ENCODE measurements around the gene MTMR12.

MTMR12 gene

DNA sequence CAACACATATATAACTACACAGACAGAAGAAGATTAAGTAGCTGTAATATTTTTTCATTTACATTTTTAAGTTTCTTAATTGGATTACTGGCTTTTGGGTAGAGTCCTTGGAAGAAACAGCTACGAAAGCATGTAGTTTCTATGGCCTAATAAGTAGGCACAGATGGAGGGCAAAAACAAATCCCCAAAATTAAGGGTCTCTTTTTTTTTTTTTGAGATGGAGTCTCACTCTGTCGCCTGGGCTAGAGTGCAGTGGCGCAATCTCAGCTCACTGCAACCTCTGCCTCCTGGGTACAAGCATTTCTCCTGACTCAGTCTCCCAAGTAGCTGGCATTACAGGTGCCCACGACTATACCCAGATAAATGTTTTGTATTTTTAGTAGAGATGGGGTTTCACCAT is 27.1 kb upstream of the MTMR12 start:
- no peak overlapping the region for H3K27ac ChIP-seq (ENCODE audit: low read length)
- no peak overlapping the region for H3K4me3 ChIP-seq (ENCODE audit: low read length in 2 of 2)
- H3K36me3 ChIP-seq (ENCODE audit: control insufficient read depth in 2 of 2, insufficient read depth in 2 of 2, low read length in 2 of 2), result no peaks in the 10 kb centered on the region
- no peaks in the 10 kb centered on the region for H3K27me3 ChIP-seq (ENCODE audit: control insufficient read depth in 1 of 2, insufficient read depth in 2 of 2, low read length in 2 of 2)
- no peaks in the 10 kb centered on the region for H3K4me1 ChIP-seq (ENCODE audit: control insufficient read depth, insufficient read depth, low read length)
- no peak overlapping the region for H3K9ac ChIP-seq (ENCODE audit: low read length in 2 of 2)
- H3K9me3 ChIP-seq (ENCODE audit: control insufficient read depth in 2 of 2, low read length in 2 of 2), result no peaks in the 10 kb centered on the region

DNA sequence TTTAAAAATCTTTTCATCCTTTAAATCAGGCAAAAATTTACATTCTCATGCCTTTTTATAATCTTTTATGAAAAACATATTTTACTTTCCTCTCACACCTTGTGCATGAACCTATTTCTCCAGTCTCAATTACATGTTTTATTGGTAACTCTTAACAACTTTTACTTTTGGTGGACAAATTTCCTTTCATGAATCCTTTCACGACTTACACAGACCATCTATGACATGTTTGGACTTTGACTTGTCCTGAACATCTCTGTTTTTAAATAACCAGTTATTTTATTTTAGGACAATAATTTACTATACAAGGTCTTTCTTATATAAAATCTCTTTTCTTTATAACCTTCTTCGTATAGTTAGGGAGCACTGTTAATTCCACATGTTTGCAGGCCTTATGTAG is 26.5 kb upstream of the MTMR12 start:
- Histone ChIP-seq H3K27me3 (ENCODE audit: control insufficient read depth in 1 of 2, insufficient read depth in 2 of 2, low read length in 2 of 2) (no peaks in the 10 kb centered on the region), H3K36me3 (ENCODE audit: control insufficient read depth in 2 of 2, insufficient read depth in 2 of 2, low read length in 2 of 2) (no peaks in the 10 kb centered on the region), H3K9ac (ENCODE audit: low read length in 2 of 2) (no peak overlapping the region), H3K27ac (ENCODE audit: low read length) (no peak overlapping the region), H3K4me1 (ENCODE audit: control insufficient read depth, insufficient read depth, low read length) (no peaks in the 10 kb centered on the region), H3K4me3 (ENCODE audit: low read length in 2 of 2) (no peak overlapping the region), H3K9me3 (ENCODE audit: control insufficient read depth in 2 of 2, low read length in 2 of 2) (no peaks in the 10 kb centered on the region)

DNA sequence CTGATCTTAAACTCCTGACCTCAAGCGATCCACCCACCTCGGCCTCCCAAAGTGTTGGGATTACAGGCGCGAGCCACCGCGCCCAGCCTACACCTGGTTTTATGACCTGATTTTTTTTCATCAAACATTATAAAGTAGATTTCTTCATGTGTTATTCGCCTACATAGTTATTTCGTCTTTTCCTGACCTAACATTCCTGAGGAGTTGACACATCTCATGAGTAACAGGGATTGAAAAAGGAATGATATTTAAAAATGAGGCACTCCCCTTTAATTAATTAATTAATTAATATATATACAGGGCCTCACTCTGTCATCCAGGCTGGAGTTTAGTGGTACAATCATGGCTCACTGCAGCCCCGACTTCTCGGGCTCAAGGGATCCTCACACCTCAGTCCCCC is 20.2 kb upstream of the MTMR12 start:
- Histone ChIP-seq H3K36me3 (ENCODE audit: control insufficient read depth in 2 of 2, insufficient read depth in 2 of 2, low read length in 2 of 2) (no peaks in the 10 kb centered on the region), H3K9ac (ENCODE audit: low read length in 2 of 2) (no peak overlapping the region), H3K9me3 (ENCODE audit: control insufficient read depth in 2 of 2, low read length in 2 of 2) (no peaks in the 10 kb centered on the region), H3K4me1 (ENCODE audit: control insufficient read depth, insufficient read depth, low read length) (no peaks in the 10 kb centered on the region), H3K4me3 (ENCODE audit: low read length in 2 of 2) (no peak overlapping the region), H3K27me3 (ENCODE audit: control insufficient read depth in 1 of 2, insufficient read depth in 2 of 2, low read length in 2 of 2) (no peaks in the 10 kb centered on the region), H3K27ac (ENCODE audit: low read length) (no peak overlapping the region)

DNA sequence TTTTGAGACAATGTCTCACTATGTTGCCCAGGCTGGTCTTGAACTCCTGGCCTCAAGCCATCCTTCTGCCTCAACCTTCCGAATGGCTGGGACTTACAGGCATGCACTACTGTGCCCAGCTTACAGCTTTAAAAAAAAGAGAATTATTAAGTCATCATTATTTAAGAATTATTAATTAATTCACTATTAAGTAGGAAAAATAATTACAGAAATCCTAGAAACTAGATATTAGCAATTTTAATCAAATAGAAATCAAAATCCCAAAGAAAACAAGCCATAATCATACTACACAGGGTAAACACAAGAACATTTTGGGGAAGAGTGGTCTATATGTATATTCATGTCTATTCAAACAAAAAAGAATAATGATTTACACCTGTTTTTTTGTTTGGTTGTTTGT is 19.6 kb upstream of the MTMR12 start:
- no peaks in the 10 kb centered on the region for H3K9me3 ChIP-seq (ENCODE audit: control insufficient read depth in 2 of 2, low read length in 2 of 2)
- H3K27ac ChIP-seq (ENCODE audit: low read length), result no peak overlapping the region
- H3K4me1 ChIP-seq (ENCODE audit: control insufficient read depth, insufficient read depth, low read length), result no peaks in the 10 kb centered on the region
- H3K4me3 ChIP-seq (ENCODE audit: low read length in 2 of 2), result no peak overlapping the region
- H3K9ac ChIP-seq (ENCODE audit: low read length in 2 of 2), result no peak overlapping the region
- no peaks in the 10 kb centered on the region for H3K36me3 ChIP-seq (ENCODE audit: control insufficient read depth in 2 of 2, insufficient read depth in 2 of 2, low read length in 2 of 2)
- no peaks in the 10 kb centered on the region for H3K27me3 ChIP-seq (ENCODE audit: control insufficient read depth in 1 of 2, insufficient read depth in 2 of 2, low read length in 2 of 2)

DNA sequence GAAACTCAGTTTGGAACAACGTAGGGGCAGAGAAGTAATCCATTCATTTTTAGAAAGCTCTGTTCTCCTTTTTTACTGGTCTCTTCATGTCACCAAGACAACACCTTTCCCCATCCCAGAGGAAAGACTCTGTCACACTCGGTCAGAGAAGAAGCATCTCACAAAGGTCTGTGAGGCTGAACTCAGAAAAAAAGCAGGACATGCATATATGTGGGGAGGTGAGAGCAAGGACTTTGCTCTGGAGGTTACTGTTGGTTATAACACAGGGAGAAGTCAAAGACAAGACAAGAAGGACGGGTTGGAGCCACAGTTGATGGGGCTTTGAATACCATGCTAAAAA is 19.2 kb upstream of the MTMR12 start:
- no peak overlapping the region for H3K4me3 ChIP-seq (ENCODE audit: low read length in 2 of 2)
- no peaks in the 10 kb centered on the region for H3K9me3 ChIP-seq (ENCODE audit: control insufficient read depth in 2 of 2, low read length in 2 of 2)
- H3K9ac ChIP-seq (ENCODE audit: low read length in 2 of 2), result no peak overlapping the region
- H3K4me1 ChIP-seq (ENCODE audit: control insufficient read depth, insufficient read depth, low read length), result no peaks in the 10 kb centered on the region
- no peak overlapping the region for H3K27ac ChIP-seq (ENCODE audit: low read length)
- no peaks in the 10 kb centered on the region for H3K36me3 ChIP-seq (ENCODE audit: control insufficient read depth in 2 of 2, insufficient read depth in 2 of 2, low read length in 2 of 2)
- H3K27me3 ChIP-seq (ENCODE audit: control insufficient read depth in 1 of 2, insufficient read depth in 2 of 2, low read length in 2 of 2), result no peaks in the 10 kb centered on the region

DNA sequence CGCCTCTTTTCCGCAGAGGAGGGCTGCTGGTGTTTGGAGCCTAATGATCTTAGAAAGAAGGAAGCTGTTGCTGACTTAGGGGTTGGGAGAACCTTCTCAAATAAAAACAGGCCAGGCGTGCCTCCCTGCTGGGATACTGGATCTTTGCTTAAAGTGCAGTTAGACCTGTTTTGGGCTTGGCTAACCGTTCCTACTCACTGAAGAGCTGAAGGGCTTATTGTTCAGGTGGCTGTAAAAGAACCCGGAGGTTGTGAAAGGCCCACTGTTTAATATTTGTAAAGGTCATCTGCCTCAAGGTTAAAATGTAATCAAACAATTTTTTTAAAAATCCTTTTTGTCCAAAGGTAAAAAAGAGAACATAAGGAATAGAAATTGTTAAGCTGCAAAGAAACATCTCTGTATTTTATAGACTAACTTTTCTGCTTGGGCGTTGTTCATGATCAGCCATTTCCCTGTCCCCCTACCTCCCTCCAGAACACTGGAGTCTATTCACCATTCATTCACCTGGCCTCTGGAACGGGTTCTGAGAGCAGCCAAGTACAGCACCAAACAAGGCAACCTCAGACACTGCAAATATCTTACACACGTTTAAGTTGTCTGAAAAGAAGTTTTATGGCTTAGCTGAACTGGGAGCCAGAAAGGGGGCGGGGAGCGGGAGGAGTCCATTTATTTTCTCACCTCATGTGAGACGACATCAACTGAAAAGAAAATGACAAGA is 18.6 kb upstream of the MTMR12 start:
- Histone ChIP-seq H3K4me1 (ENCODE audit: control insufficient read depth, insufficient read depth, low read length) (no peaks in the 10 kb centered on the region), H3K27ac (ENCODE audit: low read length) (no peak overlapping the region), H3K9ac (ENCODE audit: low read length in 2 of 2) (no peak overlapping the region)

DNA sequence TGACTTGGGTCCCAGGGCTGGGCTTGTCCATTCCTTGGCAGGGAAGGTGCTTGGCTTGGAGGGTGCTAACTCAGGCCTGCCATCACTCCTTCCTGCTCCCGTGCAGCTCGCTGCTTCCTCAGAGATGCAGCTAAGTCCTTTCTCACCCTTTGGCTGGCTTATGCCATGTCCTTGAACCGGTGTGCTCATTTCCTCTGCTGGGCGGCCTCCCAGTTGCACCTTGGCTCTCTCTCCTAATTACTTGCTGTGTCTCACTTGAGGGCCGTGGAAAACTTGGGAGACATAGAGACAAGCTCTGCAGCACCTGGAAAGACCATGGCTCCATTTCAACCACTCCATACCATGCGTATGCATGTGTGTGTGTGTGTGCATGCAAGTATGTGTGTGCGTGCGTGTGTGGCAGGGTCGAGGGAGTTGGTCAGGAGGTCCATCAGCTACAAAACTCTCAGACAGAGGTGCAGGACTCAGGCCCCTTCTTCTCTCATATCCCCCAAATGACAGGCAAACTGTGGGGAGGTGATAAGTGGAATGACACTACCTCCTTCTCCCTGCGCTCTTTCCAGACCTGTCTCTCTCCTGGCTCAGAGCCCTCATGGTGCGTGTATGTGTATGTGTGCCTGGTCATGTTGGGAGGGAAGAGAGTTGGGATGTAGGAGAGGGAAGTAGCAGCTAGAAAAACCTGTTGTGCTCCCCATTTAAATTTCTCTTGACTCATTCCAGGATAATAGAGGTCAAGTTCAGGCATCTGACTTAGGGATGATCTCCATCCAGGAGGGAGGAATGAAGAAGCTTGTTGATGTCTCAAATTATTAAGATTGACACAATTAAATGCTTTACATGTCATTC is 17.6 kb upstream of the MTMR12 start:
- Histone ChIP-seq H3K4me3 (ENCODE audit: low read length in 2 of 2) (no peak overlapping the region), H3K36me3 (ENCODE audit: control insufficient read depth in 2 of 2, insufficient read depth in 2 of 2, low read length in 2 of 2) (no peaks in the 10 kb centered on the region), H3K27ac (ENCODE audit: low read length) (no peak overlapping the region), H3K9me3 (ENCODE audit: control insufficient read depth in 2 of 2, low read length in 2 of 2) (no peaks in the 10 kb centered on the region), H3K27me3 (ENCODE audit: control insufficient read depth in 1 of 2, insufficient read depth in 2 of 2, low read length in 2 of 2) (no peaks in the 10 kb centered on the region), H3K4me1 (ENCODE audit: control insufficient read depth, insufficient read depth, low read length) (no peaks in the 10 kb centered on the region), H3K9ac (ENCODE audit: low read length in 2 of 2) (no peak overlapping the region)

More for the DNA sequence above, 18.6 kb upstream of the MTMR12 start:
- Histone ChIP-seq H3K9me3 (ENCODE audit: control insufficient read depth in 2 of 2, low read length in 2 of 2) (no peaks in the 10 kb centered on the region), H3K4me3 (ENCODE audit: low read length in 2 of 2) (no peak overlapping the region), H3K36me3 (ENCODE audit: control insufficient read depth in 2 of 2, insufficient read depth in 2 of 2, low read length in 2 of 2) (no peaks in the 10 kb centered on the region), H3K27me3 (ENCODE audit: control insufficient read depth in 1 of 2, insufficient read depth in 2 of 2, low read length in 2 of 2) (no peaks in the 10 kb centered on the region)

DNA sequence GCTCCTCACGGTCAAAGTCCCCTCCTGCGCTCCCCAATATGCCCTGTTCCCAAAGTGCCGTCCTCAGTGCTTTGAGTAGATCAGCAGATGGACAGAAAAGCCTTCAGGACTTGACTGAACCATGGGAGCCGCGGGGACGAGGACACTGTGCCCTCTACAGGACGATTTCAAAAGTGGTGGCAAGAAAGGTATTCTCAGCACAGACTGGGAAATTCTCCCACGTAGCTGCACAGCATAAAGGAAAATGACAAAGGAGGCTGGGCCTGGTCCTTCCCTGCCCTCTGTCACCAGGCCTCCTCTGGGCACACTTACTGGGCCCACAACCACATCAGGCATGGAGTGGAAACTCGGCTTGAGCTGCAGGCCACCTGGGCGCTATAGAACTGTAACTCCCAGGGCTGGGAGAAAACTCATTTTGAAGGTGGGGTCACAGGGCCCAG is 16.7 kb upstream of the MTMR12 start:
- Histone ChIP-seq H3K27me3 (ENCODE audit: control insufficient read depth in 1 of 2, insufficient read depth in 2 of 2, low read length in 2 of 2) (no peaks in the 10 kb centered on the region), H3K27ac (ENCODE audit: low read length) (no peak overlapping the region), H3K4me1 (ENCODE audit: control insufficient read depth, insufficient read depth, low read length) (no peaks in the 10 kb centered on the region), H3K4me3 (ENCODE audit: low read length in 2 of 2) (no peak overlapping the region), H3K36me3 (ENCODE audit: control insufficient read depth in 2 of 2, insufficient read depth in 2 of 2, low read length in 2 of 2) (no peaks in the 10 kb centered on the region), H3K9ac (ENCODE audit: low read length in 2 of 2) (no peak overlapping the region), H3K9me3 (ENCODE audit: control insufficient read depth in 2 of 2, low read length in 2 of 2) (no peaks in the 10 kb centered on the region)

DNA sequence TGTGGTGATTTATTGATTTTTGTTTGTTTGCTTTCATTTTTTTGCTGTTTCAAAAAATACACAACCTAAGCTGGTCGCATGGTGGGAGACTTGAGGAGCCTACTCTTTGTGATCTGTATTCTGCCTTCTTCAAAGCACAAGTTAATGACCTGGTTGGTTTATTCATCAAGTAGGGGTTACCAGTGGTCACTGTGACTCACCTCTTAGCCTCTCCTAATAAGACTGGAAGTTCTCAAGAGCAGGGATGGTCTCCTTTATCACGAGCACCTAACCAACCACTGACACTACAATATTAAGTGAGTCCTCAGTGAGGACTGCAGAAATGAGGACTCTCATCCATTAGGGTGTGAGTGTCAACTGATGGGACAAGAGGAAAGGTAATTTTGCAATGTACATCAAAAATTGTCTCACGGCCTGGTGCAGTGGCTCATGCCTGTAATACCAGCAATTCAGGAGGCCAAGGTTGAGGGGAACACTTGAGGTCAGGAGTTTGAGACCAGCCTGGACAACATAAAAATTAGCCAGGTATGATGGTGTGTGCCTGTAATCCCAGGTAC is 13.6 kb upstream of the MTMR12 start:
- Histone ChIP-seq H3K27me3 (ENCODE audit: control insufficient read depth in 1 of 2, insufficient read depth in 2 of 2, low read length in 2 of 2) (no peaks in the 10 kb centered on the region), H3K4me1 (ENCODE audit: control insufficient read depth, insufficient read depth, low read length) (no peaks in the 10 kb centered on the region), H3K27ac (ENCODE audit: low read length) (no peak overlapping the region), H3K9ac (ENCODE audit: low read length in 2 of 2) (no peak overlapping the region), H3K4me3 (ENCODE audit: low read length in 2 of 2) (no peak overlapping the region), H3K36me3 (ENCODE audit: control insufficient read depth in 2 of 2, insufficient read depth in 2 of 2, low read length in 2 of 2) (no peaks in the 10 kb centered on the region), H3K9me3 (ENCODE audit: control insufficient read depth in 2 of 2, low read length in 2 of 2) (no peaks in the 10 kb centered on the region)

DNA sequence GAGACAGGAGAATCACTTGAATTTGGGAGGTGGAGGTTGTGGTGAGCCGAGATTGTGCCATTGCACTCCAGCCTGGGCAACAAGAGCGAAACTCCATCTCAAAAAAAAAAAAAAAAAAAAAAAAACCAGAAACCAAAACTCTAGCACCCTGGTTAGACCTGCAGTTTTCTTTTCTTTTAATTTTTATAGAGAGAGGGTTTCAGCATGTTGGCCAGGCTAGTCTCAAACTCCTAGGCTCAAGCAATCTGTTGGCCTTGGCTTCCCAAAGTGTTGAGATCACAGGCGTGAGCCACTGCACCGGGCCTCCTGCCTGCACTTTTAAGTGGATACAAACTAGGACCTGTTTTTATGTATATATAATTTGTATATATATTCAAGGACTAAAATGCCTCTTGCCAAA is 12.9 kb upstream of the MTMR12 start:
- no peaks in the 10 kb centered on the region for H3K4me1 ChIP-seq (ENCODE audit: control insufficient read depth, insufficient read depth, low read length)
- no peak overlapping the region for H3K27ac ChIP-seq (ENCODE audit: low read length)

DNA sequence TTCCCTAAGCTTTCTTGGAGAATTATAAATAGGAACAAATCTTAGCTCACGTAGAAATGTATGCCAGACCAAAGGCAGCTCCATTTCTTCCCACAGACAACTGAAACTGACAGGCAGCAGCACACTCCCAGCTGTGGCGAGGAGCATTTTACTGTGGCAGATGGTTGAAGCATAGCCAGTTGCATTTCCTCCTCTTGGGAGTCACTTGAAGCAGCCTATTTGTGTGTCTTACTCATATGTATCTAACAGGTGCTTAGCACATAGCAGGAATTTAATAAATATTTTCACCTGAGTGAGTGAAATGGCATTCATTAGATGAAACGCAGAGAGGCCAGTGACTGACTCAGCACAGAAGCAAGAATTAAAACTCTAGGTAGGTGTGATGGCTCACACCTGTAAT is 12.3 kb upstream of the MTMR12 start:
- Histone ChIP-seq H3K4me3 (ENCODE audit: low read length in 2 of 2) (no peak overlapping the region), H3K27ac (ENCODE audit: low read length) (no peak overlapping the region), H3K9ac (ENCODE audit: low read length in 2 of 2) (no peak overlapping the region), H3K36me3 (ENCODE audit: control insufficient read depth in 2 of 2, insufficient read depth in 2 of 2, low read length in 2 of 2) (no peaks in the 10 kb centered on the region), H3K27me3 (ENCODE audit: control insufficient read depth in 1 of 2, insufficient read depth in 2 of 2, low read length in 2 of 2) (no peaks in the 10 kb centered on the region), H3K4me1 (ENCODE audit: control insufficient read depth, insufficient read depth, low read length) (no peaks in the 10 kb centered on the region), H3K9me3 (ENCODE audit: control insufficient read depth in 2 of 2, low read length in 2 of 2) (no peaks in the 10 kb centered on the region)

More for the DNA sequence above, 12.9 kb upstream of the MTMR12 start:
- Histone ChIP-seq H3K4me3 (ENCODE audit: low read length in 2 of 2) (no peak overlapping the region), H3K36me3 (ENCODE audit: control insufficient read depth in 2 of 2, insufficient read depth in 2 of 2, low read length in 2 of 2) (no peaks in the 10 kb centered on the region), H3K27me3 (ENCODE audit: control insufficient read depth in 1 of 2, insufficient read depth in 2 of 2, low read length in 2 of 2) (no peaks in the 10 kb centered on the region), H3K9me3 (ENCODE audit: control insufficient read depth in 2 of 2, low read length in 2 of 2) (no peaks in the 10 kb centered on the region), H3K9ac (ENCODE audit: low read length in 2 of 2) (no peak overlapping the region)
